Glomerular endothelial cell (primary cell): Measurements from ENCODE around the gene PAGE5. TPM values are rescaled to one million over a fixed set of nuclear protein-coding genes. Genes with fewer than 3 reads are reported as not detected.

ENCODE experiments used
- DNase-seq: peaks from one replicate; pipeline ENCODE4 v3.0.0-alpha.2; 2011; ENCODE audit warnings: low read depth, low spot score; ENCODE audit errors: extremely low read depth
- total RNA-seq: library from RNA; depleted of rRNA; stranded (reverse); fragments of >200 nt; gene quantifications from 2 replicates; pipeline ENCODE4 v1.2.3, GENCODE V29; 2015

PAGE5 gene
- not detected in 2 replicates for total RNA-seq

GRCh38 chrX:55220119-55220794 lies at the start of gene PAGE5:
TSS of gene PAGE5 (plus strand) at chrX:55220346. CDS start at chrX:55221383, 1,037 bp downstream.
- no peak for DNase-seq

GRCh38 chrX:55187281-55187680 lies 32.9 kb upstream of the PAGE5 start:
- DNase-seq: no peak

GRCh38 chrX:55196688-55197087 lies 23.5 kb upstream of the PAGE5 start:
- DNase-seq: no peak

GRCh38 chrX:55201930-55202579 lies 18.1 kb upstream of the PAGE5 start:
- DNase-seq: no peak

- no peak for DNase-seq
These were observed 13.8 kb upstream of the PAGE5 start for GRCh38 chrX:55206162-55206941.

- no peak for DNase-seq
These were observed 9.0 kb upstream of the PAGE5 start for GRCh38 chrX:55210931-55211677.

DNA sequence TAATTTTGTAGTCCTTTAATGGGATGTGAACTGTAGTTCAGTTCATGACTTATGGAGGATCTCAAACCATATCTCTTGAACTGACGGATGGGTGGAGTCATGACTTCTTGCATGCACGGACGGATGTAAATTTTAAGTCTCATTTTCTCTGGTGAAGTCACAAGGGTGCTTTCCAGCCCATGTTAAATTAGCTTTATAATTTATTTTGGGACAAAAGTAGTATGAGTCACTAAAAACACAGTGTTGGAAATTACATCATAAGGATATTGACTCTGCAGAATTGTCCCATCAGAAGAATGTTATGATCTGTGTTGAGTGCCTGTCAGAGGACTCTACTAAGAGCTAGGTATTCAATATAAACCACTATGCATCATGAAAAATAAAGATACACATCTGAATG lies 6.8 kb upstream of the PAGE5 start:
- no peak for DNase-seq

- no peak for DNase-seq
These were observed 20.7 kb downstream of the PAGE5 start for GRCh38 chrX:55240788-55241340.

DNA sequence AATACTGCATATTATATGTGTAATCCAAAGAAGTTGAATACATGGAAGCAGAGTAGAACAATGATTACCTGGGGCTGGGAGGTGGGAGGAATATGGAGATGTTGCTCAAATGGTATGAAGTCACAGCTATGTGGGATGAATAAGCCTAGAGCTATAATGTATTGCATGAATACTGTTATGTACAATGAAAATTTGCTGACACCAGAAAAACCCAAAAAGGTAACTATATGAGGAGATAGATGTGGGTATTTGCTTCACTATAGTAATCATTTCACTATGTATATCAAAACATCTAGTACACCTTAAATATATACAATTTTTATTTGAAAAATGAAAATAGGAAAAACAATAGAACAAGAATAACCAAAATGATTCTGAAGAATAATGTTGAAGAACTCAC lies 33.4 kb downstream of the PAGE5 start:
- no peak for DNase-seq

GRCh38 chrX:55260806-55261205 lies 40.7 kb downstream of the PAGE5 start:
- no peak for DNase-seq

GRCh38 chrX:55264816-55265215 lies 44.7 kb downstream of the PAGE5 start, which contains the start of gene PAGE3:
TSS of gene PAGE3 (minus strand) at chrX:55264916. CDS start at chrX:55263903, 1,013 bp downstream.
- no peak for DNase-seq

Other genes starting within 250 kb of the PAGE5 start
- gene PFKFB1, start 226.2 kb upstream of the PAGE5 start, total RNA-seq: not detected in 2 replicates
- gene APEX2, start 220.0 kb upstream of the PAGE5 start, total RNA-seq: 17.5 and 17.6 TPM in 2 replicates
- not detected in 2 replicates for gene ALAS2, start 189.4 kb upstream of the PAGE5 start, total RNA-seq
- gene PAGE2B, start 145.3 kb upstream of the PAGE5 start, total RNA-seq: not detected in 2 replicates
- gene PAGE2, start 131.3 kb upstream of the PAGE5 start, total RNA-seq: not detected in 2 replicates
- not detected in 2 replicates for gene PAGE3, start 44.6 kb downstream of the PAGE5 start, total RNA-seq
- 23.8 and 27.7 TPM in 2 replicates for gene MAGEH1, start 231.8 kb downstream of the PAGE5 start, total RNA-seq